Stomach (tissue), 4 donors: Measurements from ENCODE around the gene ZNF182.

Source experiments
- CTCF ChIP-seq, 7 experiments: fragments of 450-650 bp in 4 of 7; fragments of 200-600 bp in 3 of 7; sonication (generic) in 3 of 7; IDR thresholded peaks; one replicate each; pipeline ENCODE4 v1.5.1; 2016 to 2019; ENCODE audit warnings: antibody characterized with exemption in 7 of 7, control low read depth in 2 of 7, mild to moderate bottlenecking in 1 of 7
- POLR2A ChIP-seq, 4 donors: fragments of 450-650 bp; IDR thresholded peaks; one replicate each; pipeline ENCODE4 v1.6.1; 2016; ENCODE audit warnings: antibody characterized with exemption in 4 of 4, control low read depth in 2 of 4, mild to moderate bottlenecking in 1 of 4, moderate library complexity in 1 of 4
- POLR2AphosphoS5 ChIP-seq, 3 donors: sonication (generic); formaldehyde crosslinking; IDR thresholded peaks; one replicate each; pipeline ENCODE4 v1.6.1; 2016; ENCODE audit warnings: antibody characterized with exemption in 3 of 3

- no peak for TF ChIP-seq CTCF (IDR thresholded peaks at IDR 0.05)
- no peak for TF ChIP-seq POLR2A (IDR thresholded peaks at IDR 0.05)
- no peak for TF ChIP-seq POLR2AphosphoS5 (IDR thresholded peaks at IDR 0.05)
These were observed 43.1 kb upstream of the ZNF182 start for GRCh38 chrX:48046846-48047245.
